ENCODE measurements around the gene MEPCE.
"Not testable (repeated sequence)": the region's sequence is repeated elsewhere in the genome, so short reads cannot be mapped to it uniquely, and the experiment has no call there.

MEPCE gene

GRCh38 chr7:100449190-100449795 lies 19.7 kb downstream of the MEPCE start:
- TF ChIP-seq CTCF (IDR thresholded peaks at IDR 0.05; ENCODE audit: low read depth, low read length, missing control alignments), result no peak
- DNase-seq (ENCODE audit: low read depth), result no peak
- in situ Hi-C loops (cut with HindIII; ENCODE audit: low sequenced_read_pairs), result no loop called here
- H3K4me3 ChIP-seq (ENCODE audit: low read depth, low read length), result no peak overlapping the region

GRCh38 chr7:100452513-100452912 lies 22.9 kb downstream of the MEPCE start:
- in situ Hi-C loops (cut with HindIII; ENCODE audit: low sequenced_read_pairs), result no loop called here
- no peak for TF ChIP-seq CTCF (IDR thresholded peaks at IDR 0.05; ENCODE audit: low read depth, low read length, missing control alignments)

GRCh38 chr7:100453854-100454253 lies 24.2 kb downstream of the MEPCE start:
- H3K4me3 ChIP-seq (ENCODE audit: low read depth, low read length); DNase-seq (ENCODE audit: low read depth); in situ Hi-C loops (cut with HindIII; ENCODE audit: low sequenced_read_pairs): not testable (repeated sequence)

More at GRCh38 chr7:100452513-100452912, 22.9 kb downstream of the MEPCE start:
- H3K4me3 ChIP-seq (ENCODE audit: low read depth, low read length), result no peak overlapping the region
- no peak for DNase-seq (ENCODE audit: low read depth)

GRCh38 chr7:100455206-100455605 lies 25.6 kb downstream of the MEPCE start:
- TF ChIP-seq CTCF (IDR thresholded peaks at IDR 0.05; ENCODE audit: low read depth, low read length, missing control alignments), result no peak
- no peak for DNase-seq (ENCODE audit: low read depth)
- in situ Hi-C loops (cut with HindIII; ENCODE audit: low sequenced_read_pairs), result no loop called here
- no peak overlapping the region for H3K4me3 ChIP-seq (ENCODE audit: low read depth, low read length)

GRCh38 chr7:100456562-100456961 lies 26.9 kb downstream of the MEPCE start:
- DNase-seq (ENCODE audit: low read depth), result no peak
- in situ Hi-C loops (cut with HindIII; ENCODE audit: low sequenced_read_pairs), result no loop called here
- no peak overlapping the region for H3K4me3 ChIP-seq (ENCODE audit: low read depth, low read length)
- TF ChIP-seq CTCF (IDR thresholded peaks at IDR 0.05; ENCODE audit: low read depth, low read length, missing control alignments), result no peak

GRCh38 chr7:100457033-100457432 lies 27.4 kb downstream of the MEPCE start:
- DNase-seq (ENCODE audit: low read depth), result no peak
- no peak for TF ChIP-seq CTCF (IDR thresholded peaks at IDR 0.05; ENCODE audit: low read depth, low read length, missing control alignments)
- in situ Hi-C loops (cut with HindIII; ENCODE audit: low sequenced_read_pairs), result no loop called here

GRCh38 chr7:100464210-100464660 lies 34.6 kb downstream of the MEPCE start, which contains the start of gene SPACDR:
TSS of gene SPACDR (minus strand) at chr7:100464260. CDS start at chr7:100464025, 235 bp downstream.
- no peak within 1 kb of the TSS for H3K4me3 ChIP-seq (ENCODE audit: low read depth, low read length)
- in situ Hi-C loops (cut with HindIII; ENCODE audit: low sequenced_read_pairs), result no loop called here
- no peak for TF ChIP-seq CTCF (IDR thresholded peaks at IDR 0.05; ENCODE audit: low read depth, low read length, missing control alignments)
- no peak for DNase-seq (ENCODE audit: low read depth)

More at GRCh38 chr7:100457033-100457432, 27.4 kb downstream of the MEPCE start:
- no peak overlapping the region for H3K4me3 ChIP-seq (ENCODE audit: low read depth, low read length)
